Activated T-cell treated with anti-CD3 and anti-CD28 coated beads for 1 hour (primary cell): ENCODE measurements around the gene LTN1.
A peak's percentile ranks its signal among the peaks of the same experiment; 100 is the strongest.
"Not testable (repeated sequence)": the region's sequence is repeated elsewhere in the genome, so short reads cannot be mapped to it uniquely, and the experiment has no call there.

ENCODE experiments used
- DNase-seq: peaks from one replicate; pipeline ENCODE4 v3.0.0-alpha.2; 2020; ENCODE audit warnings: low read depth

Gene LTN1, protein sequence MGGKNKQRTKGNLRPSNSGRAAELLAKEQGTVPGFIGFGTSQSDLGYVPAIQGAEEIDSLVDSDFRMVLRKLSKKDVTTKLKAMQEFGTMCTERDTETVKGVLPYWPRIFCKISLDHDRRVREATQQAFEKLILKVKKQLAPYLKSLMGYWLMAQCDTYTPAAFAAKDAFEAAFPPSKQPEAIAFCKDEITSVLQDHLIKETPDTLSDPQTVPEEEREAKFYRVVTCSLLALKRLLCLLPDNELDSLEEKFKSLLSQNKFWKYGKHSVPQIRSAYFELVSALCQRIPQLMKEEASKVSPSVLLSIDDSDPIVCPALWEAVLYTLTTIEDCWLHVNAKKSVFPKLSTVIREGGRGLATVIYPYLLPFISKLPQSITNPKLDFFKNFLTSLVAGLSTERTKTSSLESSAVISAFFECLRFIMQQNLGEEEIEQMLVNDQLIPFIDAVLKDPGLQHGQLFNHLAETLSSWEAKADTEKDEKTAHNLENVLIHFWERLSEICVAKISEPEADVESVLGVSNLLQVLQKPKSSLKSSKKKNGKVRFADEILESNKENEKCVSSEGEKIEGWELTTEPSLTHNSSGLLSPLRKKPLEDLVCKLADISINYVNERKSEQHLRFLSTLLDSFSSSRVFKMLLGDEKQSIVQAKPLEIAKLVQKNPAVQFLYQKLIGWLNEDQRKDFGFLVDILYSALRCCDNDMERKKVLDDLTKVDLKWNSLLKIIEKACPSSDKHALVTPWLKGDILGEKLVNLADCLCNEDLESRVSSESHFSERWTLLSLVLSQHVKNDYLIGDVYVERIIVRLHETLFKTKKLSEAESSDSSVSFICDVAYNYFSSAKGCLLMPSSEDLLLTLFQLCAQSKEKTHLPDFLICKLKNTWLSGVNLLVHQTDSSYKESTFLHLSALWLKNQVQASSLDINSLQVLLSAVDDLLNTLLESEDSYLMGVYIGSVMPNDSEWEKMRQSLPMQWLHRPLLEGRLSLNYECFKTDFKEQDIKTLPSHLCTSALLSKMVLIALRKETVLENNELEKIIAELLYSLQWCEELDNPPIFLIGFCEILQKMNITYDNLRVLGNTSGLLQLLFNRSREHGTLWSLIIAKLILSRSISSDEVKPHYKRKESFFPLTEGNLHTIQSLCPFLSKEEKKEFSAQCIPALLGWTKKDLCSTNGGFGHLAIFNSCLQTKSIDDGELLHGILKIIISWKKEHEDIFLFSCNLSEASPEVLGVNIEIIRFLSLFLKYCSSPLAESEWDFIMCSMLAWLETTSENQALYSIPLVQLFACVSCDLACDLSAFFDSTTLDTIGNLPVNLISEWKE (N-terminal part only)

DNA sequence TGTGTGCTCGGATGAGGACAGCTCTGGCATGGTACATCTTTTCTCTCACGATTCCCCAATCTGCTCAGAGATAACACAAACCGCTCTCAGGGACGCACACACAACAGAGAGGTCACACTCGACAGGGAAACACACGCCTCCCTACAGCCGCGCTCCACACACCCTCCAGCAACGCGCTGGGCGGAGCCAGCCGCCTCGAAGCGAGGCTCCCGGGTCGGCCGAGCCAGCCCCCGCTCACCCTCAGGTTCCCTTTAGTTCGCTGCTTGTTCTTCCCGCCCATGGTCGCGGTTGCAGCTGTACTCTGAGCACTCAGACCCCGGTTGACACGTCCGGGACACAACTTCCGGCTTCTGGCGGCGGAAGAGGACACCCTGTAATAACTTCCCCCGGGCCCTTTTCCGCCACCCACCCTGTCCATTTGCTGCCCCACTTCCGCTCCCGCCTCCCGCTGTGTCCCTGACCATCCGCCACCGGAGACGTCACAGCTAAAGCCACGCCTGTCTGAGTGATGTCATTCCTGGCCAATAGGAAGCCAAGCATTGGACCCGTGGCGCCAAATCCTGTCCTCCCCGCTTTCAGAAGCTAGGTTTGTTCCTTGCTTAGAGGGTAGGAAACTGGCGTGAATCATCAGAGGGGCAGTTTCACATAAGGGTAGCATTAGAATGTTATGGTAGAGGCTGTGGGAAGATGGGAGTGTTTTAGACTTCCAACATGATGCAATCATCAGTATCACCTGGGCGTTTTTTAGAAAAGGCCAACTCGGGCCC is at the start of gene LTN1:
TSS of gene LTN1 (minus strand) at position 352 of the 767 bp plus-strand sequence. CDS start at position 280, 72 bp downstream.
- peak; percentile 96 for DNase-seq

DNA sequence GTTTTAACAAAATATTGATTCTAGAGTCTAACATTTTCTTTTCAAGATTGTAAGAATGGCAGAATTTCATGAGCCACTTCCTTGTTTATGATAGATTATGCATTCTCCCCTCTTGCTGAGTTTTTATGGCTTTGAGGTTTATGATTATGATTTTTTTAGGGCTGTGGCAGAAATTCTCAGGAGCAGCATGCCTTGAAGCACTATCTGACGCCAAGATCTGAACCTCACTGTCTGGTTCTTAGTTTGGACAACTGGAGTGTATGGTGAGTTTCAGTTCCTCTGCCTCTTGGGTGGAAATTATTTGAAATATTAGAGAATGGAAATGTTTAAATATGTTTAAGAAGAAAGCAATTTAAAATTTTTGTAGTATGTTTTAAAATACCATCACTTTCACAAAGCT is 42.0 kb upstream of the LTN1 start:
- no peak for DNase-seq

DNA sequence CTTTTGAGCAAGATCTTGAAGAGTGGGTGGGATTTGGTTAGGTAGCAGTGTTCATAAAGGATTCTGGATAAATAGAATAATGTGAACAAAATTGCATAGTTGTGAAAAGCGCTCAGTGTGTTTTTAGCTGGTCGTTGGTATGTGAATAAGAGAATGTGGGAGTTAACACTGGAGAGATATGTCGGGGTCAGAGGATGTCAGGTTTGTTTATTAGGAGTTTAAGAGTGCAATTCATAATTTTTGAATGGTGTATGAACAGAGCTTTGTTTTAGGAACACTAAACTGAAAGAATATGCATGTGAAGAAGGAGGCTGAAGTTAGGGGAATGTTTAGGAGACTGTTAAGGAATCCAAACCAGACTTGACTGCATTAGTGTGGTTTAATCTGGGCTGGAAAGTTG is 41.2 kb upstream of the LTN1 start:
- DNase-seq, result no peak

DNA sequence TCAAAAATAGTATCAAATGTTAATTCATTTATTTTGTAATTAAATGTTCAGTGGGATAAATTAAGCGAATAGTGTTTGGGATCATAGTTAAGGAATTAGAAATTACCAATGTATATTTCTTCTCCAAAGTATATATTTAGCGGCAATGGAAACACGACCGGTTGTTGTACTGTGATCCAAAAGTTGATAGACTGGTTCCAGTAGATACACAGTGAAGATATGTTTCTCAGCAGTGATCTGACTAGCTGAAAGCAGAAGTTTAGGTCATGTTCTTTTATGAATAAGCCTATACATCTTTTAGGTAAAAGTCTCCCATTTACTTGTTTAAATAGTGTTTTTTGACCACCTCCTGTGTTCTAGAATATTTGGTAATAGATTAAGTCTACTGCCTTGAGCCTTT is 40.6 kb upstream of the LTN1 start:
- no peak for DNase-seq

DNA sequence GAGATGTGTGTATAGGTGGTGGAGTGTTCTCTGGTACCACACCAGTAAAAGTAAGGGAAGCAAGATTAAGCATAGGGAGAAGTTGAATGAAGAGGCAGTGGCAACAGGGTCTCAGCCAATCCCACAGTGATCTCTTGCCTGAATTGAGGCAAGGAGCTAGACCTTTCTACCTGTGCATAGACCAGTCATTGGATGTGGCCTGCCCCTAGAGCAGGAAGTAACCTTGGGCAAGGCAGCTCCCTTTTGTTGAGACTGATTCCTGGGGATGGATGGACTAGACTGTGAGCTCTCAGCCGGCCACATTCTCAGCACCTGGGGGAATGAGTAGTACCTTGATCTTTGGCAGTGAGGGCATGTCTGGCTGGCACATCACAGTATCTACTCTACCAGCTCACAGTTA is 38.2 kb upstream of the LTN1 start:
- DNase-seq, result no peak

DNA sequence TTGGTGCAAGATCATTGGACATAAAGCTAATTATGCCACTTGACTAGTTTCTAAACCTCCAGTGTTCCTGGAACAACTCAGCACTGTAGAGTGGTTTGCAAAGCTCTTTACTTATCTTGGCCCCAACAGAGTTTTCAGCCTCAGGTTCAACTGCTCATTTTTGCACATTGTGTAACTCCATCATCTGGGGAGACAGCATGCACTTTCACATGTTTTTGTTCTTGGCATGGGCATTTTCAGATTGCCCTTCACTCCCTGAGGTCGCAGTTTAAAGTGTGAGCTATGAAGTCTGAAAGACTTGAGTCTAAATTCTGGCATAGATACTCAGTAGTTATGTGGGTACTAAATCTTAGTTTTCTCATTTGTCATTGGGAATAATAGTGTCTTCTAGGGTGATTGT is 36.8 kb upstream of the LTN1 start:
- DNase-seq, result no peak

DNA sequence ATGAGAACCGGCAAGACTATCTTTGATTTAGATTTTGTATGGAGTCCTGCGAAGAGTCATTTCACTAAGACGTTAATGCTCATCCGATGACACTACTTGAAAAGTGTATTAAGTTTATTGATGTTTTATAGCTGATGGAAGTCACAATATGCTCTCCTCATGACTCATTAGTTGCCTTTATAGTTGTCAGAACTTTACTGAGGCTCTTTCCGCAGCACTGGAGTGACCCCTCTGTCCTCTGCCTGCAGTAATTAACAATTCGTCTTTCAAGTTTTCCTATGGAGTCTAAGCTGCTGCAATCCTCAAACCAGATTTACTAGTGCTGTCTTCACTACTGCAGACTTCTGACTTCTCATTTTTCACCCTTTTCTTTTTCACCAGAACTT is 32.6 kb upstream of the LTN1 start:
- DNase-seq, result no peak

DNA sequence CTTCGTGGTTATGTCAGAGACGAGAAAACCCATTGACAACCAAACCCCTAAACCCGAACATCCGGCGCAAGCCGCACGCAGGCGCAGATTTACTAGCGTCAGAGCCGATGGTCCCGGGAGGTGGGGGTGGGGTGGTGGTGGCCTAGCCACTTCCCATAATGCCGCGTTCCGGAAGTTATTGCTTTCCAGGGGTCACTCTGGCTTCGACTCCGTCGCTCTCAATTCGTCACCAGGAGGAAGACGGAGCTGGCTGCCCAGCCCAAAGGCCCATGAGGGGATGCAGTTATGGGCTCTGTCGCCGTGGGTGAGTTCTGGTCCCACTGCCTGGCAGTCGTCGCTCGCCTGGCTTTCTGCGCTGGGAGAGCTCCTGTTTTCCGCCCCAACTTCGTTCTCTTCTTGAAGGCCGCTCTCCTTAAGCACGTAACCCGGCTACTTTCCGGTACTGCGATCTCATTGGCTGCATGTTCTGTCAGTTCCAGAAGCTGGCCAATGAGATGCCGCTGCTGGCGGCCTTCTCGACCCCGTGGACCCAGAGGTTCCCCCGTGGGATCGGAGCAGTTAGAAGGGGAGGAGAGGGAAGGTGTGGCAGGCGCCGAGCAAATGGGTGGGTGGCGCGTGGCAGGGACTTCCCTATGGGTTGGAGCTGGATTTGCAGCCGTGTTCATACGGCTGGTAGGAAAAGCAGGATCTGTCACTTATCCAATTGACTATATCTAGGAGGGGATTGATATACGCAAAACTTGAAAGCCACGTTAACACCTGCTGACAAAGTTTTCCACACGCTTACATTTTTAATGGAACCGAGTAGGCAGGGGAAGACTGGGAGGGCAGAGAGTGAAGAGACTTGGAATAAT is 32.0 kb upstream of the LTN1 start, which contains the start of gene USP16:
TSS of gene USP16 (plus strand) at position 195 of the 854 bp plus-strand sequence. CDS start 3,246 bp downstream, outside the sequence.
- DNase-seq, result peak; percentile 88

DNA sequence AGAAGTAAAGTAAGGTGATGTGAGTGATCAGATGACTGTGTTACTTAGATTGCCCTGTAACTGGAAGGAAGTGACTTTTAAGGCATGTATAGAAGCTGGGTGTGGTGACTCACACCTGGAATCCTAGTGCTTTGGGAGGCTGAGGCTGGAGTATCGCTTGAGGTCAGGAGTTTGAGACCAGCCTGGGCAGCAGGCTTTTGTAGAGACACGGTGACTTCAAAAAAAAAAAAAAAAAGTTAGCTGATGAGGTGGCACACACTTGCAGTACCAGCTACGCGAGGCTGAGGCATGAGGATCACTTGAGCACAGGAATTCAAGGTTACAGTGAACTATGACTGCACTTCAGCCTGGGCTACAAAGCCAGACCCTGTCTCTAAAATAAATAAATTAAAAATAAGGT is 29.5 kb upstream of the LTN1 start:
- no peak for DNase-seq

DNA sequence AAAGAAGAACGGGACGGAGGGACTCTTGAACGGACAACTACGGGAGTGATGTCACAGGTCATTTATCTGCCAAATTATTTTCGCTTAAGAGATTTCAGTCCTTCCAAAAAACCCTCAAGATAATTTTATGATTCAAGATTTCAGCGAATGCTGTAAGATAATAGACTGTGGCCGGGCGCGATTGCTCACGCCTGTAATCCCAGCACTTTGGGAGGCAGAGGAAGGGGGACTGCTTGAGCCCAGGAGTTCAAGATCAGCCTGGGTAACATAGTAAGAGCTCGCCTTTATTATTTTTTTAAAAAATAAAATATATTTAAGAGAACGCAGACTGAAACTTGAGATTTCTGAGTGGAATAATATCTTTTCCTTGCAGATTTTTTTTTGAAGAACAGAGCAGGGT is 25.9 kb upstream of the LTN1 start:
- no peak for DNase-seq

DNA sequence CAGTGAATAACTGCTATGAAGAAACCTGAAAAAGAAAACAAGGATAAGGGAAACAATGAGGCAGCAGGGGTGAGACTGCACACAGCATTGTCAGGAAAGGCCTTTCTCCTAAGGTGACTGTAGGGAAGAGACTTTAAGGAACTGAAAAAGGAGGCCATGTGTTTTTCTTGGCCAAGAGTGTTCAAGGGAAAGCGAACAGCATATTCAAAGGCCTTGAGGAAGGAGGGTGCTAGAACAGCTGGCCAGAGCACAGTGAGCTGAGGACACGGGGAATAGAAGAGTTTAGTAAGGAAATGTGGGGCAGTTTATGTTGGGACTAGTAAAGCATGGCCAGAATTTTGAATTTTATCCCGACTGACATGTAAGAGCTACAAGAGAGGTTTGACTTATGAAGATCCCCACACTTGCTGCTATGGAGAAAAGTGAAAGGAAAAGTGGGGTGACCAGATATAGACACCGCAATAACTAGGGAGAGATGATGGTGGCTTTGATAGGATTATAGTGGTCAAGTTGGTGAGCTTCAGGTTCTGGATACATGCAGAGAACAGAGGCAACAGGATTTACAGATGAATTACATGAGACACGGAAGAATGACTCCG is 25.1 kb upstream of the LTN1 start:
- no peak for DNase-seq

DNA sequence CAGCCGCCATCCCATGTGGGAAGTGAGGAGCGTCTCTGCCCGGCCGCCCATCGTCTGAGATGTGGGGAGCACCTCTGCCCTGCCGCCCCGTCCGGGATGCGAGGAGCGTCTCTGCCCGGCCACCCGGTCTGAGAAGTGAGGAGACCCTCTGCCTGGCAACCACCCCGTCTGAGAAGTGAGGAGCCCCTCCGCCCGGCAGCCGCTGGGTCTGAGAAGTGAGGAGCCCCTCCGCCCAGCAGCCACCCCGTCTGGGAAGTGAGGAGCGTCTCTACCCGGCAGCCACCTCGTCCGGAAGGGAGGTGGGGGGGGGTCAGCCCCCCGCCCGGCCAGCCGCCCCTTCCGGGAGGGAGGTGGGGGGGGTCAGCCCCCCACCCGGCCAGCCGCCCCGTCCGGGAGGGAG is 18.6 kb upstream of the LTN1 start:
- DNase-seq, result not testable (repeated sequence)

DNA sequence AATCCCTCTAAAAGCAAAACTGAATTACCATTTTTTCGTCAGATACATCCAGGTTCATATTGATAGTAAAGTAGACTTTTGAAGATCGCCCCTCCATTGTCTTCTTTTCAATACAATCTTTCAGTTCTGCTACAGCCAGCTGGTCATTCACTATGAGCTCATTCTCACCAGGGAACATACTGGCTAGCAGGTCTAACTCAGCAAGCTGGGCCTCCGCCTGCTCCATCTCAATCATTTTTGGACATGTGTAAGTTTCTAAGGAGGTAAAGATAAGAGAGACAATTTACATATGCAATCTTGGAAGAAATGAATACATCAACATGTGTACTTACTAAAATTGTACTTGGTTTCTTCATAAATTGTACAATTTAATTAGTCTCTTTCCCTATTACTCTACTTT is 15.7 kb upstream of the LTN1 start:
- no peak for DNase-seq

DNA sequence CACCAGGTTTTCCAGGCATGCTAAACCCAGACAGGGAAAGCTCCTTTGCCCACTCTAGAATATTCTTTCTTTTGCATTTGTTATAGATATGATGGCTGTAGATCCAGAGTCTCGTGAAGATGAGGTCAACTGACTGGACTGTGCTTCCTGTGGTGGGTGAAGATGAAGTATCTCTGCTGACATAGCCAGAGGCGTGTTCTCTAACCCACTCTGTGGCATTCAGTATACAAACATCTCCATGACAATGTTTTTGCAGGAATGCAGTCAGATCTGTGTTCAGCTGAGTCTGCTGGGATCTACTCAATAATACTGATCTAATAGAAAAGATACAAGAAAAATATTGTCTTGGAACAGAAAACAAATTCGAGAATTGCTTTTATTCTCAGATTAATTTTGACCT is 15.1 kb upstream of the LTN1 start:
- DNase-seq, result no peak

DNA sequence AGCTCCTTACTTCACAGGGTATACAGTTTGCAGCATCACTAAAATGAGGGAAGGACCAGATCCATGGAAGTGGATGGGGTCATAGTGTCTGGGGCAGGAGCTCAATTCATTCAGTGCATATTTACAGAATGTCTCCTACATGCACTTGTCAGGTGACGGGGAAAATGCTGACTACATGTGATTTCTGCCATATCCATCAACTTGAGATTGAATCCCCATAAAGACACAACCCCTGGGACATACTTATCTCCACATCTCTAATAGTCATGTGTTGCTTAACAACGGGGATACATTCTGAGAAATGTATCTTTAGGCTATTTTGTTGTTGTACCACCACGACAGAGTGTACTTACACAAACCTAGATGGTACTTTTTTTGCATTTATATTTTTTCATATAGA is 14.5 kb upstream of the LTN1 start:
- no peak for DNase-seq

DNA sequence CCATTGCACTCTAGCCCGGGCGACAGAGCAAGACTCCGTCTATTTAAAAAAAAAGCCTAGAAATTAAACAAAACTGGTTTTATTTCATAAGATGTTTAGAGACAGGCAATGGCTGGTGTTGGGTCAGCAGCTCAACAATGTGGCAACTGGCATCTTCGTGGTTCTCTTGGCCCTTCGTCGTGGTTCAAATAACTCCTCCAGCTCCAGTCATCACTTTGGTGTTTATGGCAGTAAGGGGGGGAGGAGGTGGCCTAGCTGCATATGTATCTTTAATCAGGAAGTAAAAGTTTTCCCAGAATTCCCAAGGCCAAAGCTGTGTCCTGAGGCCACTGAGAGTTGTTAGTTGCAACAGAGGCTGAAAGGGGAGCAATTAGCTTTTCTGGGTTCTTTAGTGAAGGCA is 13.0 kb upstream of the LTN1 start:
- no peak for DNase-seq

DNA sequence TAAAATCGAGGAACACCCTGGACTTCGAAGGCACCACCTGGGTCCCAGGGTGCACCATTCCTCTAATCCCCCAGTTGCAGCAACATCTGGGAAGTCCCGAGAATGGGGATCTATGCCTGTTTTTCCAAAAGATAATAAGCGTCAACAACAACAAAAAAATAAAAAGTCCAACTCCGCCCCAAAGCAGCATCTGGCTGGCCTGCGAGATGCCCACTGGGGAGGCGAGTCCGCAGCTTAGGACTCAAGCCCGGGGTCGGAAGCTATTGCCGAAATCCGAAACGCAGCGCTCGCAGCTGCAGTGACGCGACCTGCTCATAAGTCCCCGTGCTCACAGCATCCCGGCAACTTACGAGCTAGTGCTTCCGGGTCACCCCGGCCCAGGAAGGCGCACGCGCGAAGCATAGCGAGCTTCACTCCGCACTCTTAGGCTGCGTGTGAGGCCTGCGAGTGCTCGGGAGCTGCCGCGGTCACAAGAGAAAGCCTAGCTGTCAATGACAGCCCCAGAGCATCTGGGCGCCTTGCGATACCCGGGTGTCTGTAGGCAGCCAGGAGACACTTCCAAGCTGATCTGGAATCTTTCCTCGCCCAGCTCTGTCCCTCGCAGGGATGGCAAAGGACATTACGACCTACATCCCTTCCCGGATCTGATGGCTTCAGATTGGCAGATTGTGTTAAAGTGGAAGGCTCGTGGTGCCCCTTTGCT is 9.9 kb upstream of the LTN1 start:
- DNase-seq, result peak; percentile 90

DNA sequence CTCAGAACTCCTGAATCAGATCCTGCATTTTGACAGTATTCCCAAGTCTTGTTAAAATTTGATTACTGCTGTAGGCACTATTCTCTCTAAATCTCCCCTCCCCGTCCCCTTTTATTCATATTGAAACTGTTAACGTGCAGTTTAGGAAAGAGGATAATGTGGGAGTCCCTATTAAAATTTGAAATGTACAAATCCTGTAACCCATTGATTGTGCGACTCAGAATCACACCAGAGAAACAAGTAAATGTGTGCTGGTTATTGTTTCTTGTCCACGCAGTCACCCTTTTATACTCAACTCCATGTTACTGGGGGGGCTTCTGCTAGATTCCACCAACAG is 584 bp upstream of the LTN1 start:
- DNase-seq, result no peak

DNA sequence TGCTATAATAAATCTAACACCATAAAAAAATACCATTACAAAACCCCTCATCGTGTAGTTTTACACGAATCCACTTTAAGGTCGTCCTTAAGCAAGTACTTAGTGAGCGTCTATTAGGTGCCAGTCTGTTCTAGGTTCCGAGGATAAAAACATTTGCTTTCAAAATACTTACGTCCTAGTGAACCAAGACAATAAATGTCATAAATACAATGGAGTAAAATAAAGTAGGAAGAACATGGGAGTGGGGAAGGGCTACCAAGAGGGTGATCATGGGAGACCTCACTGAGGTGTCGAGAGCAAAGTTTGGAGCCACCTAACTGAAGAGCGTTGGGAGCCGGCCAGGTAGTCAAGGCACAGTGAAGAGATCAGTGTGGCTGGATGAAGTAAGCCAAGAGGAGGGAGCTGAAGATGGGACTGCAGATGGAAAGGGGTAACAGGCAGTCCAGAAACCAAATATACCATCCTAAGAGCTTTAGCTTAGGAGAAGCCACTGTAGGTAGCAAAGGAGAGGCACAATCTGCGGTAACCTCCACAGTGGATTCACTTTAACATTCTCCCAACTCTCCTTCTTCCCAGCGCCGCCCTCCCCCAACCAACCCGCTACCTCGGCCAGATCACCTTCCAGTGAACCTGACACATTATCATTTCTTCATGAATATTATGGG is 684 bp downstream of the LTN1 start:
- DNase-seq, result no peak
